ENCODE measurements around the gene SASH3.

- no peak for TF ChIP-seq CTCF (IDR thresholded peaks at IDR 0.05)
- no peak for TF ChIP-seq POLR2AphosphoS5 (IDR thresholded peaks at IDR 0.05; ENCODE audit: low read depth, low read length)
- no peak for TF ChIP-seq GABPA (IDR thresholded peaks at IDR 0.05; ENCODE audit: low read depth)
- no peak for TF ChIP-seq YY1 (IDR thresholded peaks at IDR 0.05; ENCODE audit: low read depth)
Measured at GRCh38 chrX:129790808-129791207, 11.1 kb downstream of the SASH3 start.
